DOHH2 (cell line): ENCODE results near the gene ORC2.

ENCODE experiments used
- H3F3A ChIP-seq: fragments of 200-600 bp; sonication (generic), shearing (Covaris generic); 2 replicates; pipeline ENCODE4 v1.6.0; 2016; ENCODE audit warnings: antibody characterized with exemption, mild to moderate bottlenecking; ENCODE audit not compliant: control insufficient read depth, insufficient read depth
- H3K27ac ChIP-seq: fragments of 200-600 bp; sonication (generic); 2 replicates; pipeline ENCODE4 v1.5.1; 2014; ENCODE audit warnings: low read depth, mild to moderate bottlenecking, low read length, moderate library complexity
- H3K27me3 ChIP-seq: fragments of 200-600 bp; sonication (generic); 2 replicates; pipeline ENCODE4 v1.6.1; 2014; ENCODE audit warnings: mild to moderate bottlenecking, low read length, mixed read lengths; ENCODE audit not compliant: control insufficient read depth
- H3K36me3 ChIP-seq: fragments of 200-600 bp; sonication (generic); 2 replicates; pipeline ENCODE4 v1.6.1; 2014; ENCODE audit warnings: mild to moderate bottlenecking, low read length, moderate library complexity, mixed read lengths; ENCODE audit not compliant: control insufficient read depth
- H3K4me1 ChIP-seq: fragments of 200-600 bp; sonication (generic); 2 replicates; pipeline ENCODE4 v1.6.1; 2014; ENCODE audit warnings: mild to moderate bottlenecking, low read length, mixed read lengths; ENCODE audit not compliant: control insufficient read depth
- H3K4me2 ChIP-seq: fragments of 200-600 bp; sonication (generic); 2 replicates; pipeline ENCODE4 v1.6.0; 2014; ENCODE audit warnings: mild to moderate bottlenecking, low read length, moderate library complexity
- H3K4me3 ChIP-seq: fragments of 200-600 bp; sonication (generic); 2 replicates; pipeline ENCODE4 v1.5.1; 2014; ENCODE audit warnings: mild to moderate bottlenecking, low read length, mixed read lengths
- H3K79me2 ChIP-seq: fragments of 200-600 bp; sonication (generic); 2 replicates; pipeline ENCODE4 v1.6.1; 2014; ENCODE audit warnings: mild to moderate bottlenecking, low read length, mixed read lengths; ENCODE audit not compliant: control insufficient read depth
- H3K9me2 ChIP-seq: fragments of 200-600 bp; sonication (generic); replicated peaks from 2 replicates; pipeline ENCODE4 v1.6.1; 2014; ENCODE audit warnings: mild to moderate bottlenecking, low read length, mixed read lengths; ENCODE audit not compliant: control insufficient read depth
- H3K9me3 ChIP-seq: fragments of 200-600 bp; sonication (generic); 2 replicates; pipeline ENCODE4 v1.6.1; 2014; ENCODE audit warnings: antibody characterized with exemption, low read length, mixed read lengths; ENCODE audit not compliant: control insufficient read depth, insufficient read depth
- H4K20me1 ChIP-seq: fragments of 200-600 bp; sonication (generic); 2 replicates; pipeline ENCODE4 v1.6.0; 2014; ENCODE audit warnings: low read depth, mild to moderate bottlenecking, antibody characterized with exemption, low read length, moderate library complexity; ENCODE audit not compliant: control insufficient read depth, insufficient read depth
- CTCF ChIP-seq: fragments of 200-600 bp; sonication (generic); IDR thresholded peaks from one replicate; pipeline ENCODE4 v1.5.1; 2014; ENCODE audit warnings: antibody characterized with exemption, mild to moderate bottlenecking, low read depth, low read length; ENCODE audit not compliant: poor library complexity, severe bottlenecking
- EZH2phosphoT487 ChIP-seq: fragments of 200-600 bp; sonication (generic); IDR thresholded peaks from 2 replicates; pipeline ENCODE4 v1.6.1; 2017; ENCODE audit warnings: borderline replicate concordance, mild to moderate bottlenecking, antibody characterized with exemption, low read length, moderate library complexity, mixed read lengths

Gene ORC2

GRCh38 chr2:200944467-200945394 lies 18.7 kb downstream of the ORC2 start:
- Histone ChIP-seq H3K27me3 (no peaks in the 10 kb centered on the region), H3K9me3 (no peaks in the 10 kb centered on the region), H3K27ac (no peak overlapping the region), H3K9me2 (no peaks in the 10 kb centered on the region), H3K79me2 (no peaks in the 10 kb centered on the region), H3K36me3 (peaks cover 64% of the 10 kb centered on the region), H4K20me1 (no peaks in the 10 kb centered on the region), H3F3A (no peaks in the 10 kb centered on the region), H3K4me1 (no peaks in the 10 kb centered on the region), H3K4me3 (no peak overlapping the region), H3K4me2 (no peak overlapping the region)
- TF ChIP-seq CTCF (no peak), EZH2phosphoT487 (no peak)

- Histone ChIP-seq H4K20me1 (no peaks in the 10 kb centered on the region), H3K9me3 (no peaks in the 10 kb centered on the region), H3K27me3 (no peaks in the 10 kb centered on the region), H3K4me3 (no peak overlapping the region), H3K27ac (no peak overlapping the region), H3K79me2 (no peaks in the 10 kb centered on the region), H3K36me3 (peaks cover 62% of the 10 kb centered on the region), H3F3A (no peaks in the 10 kb centered on the region), H3K4me2 (no peak overlapping the region), H3K4me1 (no peaks in the 10 kb centered on the region), H3K9me2 (no peaks in the 10 kb centered on the region)
- TF ChIP-seq CTCF: no peak
- TF ChIP-seq EZH2phosphoT487: no peak
Observed at GRCh38 chr2:200943527-200944105, 19.8 kb downstream of the ORC2 start.

- H3K36me3 ChIP-seq: peaks cover 73% of the 10 kb centered on the region
- no peaks in the 10 kb centered on the region for H4K20me1 ChIP-seq
- no peaks in the 10 kb centered on the region for H3K79me2 ChIP-seq
- H3K9me3 ChIP-seq: no peaks in the 10 kb centered on the region
- H3K4me1 ChIP-seq: no peaks in the 10 kb centered on the region
- H3K4me2 ChIP-seq: no peak overlapping the region
- H3K27me3 ChIP-seq: no peaks in the 10 kb centered on the region
- H3K4me3 ChIP-seq: no peak overlapping the region
- no peak for TF ChIP-seq EZH2phosphoT487
- no peak for TF ChIP-seq CTCF
- no peaks in the 10 kb centered on the region for H3K9me2 ChIP-seq
- H3K27ac ChIP-seq: no peak overlapping the region
- H3F3A ChIP-seq: no peaks in the 10 kb centered on the region
Observed at GRCh38 chr2:200939832-200940231, 23.6 kb downstream of the ORC2 start.
